ENCODE data around the gene IL12A.

Gene IL12A

DNA sequence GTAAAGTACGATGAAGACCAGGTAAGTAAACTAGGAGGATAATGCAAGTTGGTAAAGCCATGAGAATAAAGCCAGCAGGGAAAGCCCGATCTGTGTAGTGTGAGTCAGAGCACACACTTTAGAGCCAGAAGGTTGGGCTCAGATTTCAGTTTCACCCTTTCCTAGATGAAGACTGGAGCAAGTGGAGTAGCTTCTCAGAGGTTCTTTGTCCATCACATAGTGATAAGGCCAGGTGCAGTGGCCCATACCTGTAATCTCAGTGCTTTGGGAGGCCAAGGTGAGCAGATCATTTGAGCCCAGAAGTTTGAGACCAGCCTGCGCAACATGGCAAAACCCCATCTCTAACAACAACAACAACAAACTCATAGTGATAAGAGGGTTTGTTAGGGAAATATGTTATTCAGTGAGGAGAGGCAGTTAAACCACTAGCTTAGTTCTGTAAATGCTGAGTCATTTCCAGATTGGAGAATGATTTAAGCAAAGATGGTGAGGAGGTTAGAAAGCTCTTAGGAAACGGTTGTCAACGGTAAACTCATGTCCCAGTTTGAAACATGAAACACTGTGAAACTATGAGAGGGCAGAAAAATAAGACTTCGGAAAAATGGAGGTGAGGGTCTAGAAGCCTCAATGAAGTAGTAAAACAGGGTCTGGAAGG is 39.0 kb downstream of the IL12A start:
- no peak for DNase-seq

DNA sequence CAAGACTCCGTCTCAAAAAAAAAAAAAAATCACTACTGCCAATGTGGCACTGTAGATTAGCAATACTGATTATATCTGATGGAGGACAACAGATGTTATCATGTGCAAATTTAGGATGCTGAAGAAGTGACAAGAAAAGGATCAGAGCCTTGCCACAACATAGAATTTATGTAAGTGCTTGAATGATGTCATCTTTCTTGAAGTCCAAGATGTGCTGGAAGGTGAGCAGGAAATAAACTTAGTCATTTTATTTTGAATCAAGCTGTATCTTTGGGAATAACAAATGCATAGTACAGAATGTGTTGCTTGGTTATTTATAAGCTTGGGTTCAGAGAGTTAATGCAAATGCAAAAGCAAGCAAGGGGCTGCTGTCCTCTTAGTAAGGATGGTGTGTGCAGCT is 47.1 kb downstream of the IL12A start:
- no peak for DNase-seq

DNA sequence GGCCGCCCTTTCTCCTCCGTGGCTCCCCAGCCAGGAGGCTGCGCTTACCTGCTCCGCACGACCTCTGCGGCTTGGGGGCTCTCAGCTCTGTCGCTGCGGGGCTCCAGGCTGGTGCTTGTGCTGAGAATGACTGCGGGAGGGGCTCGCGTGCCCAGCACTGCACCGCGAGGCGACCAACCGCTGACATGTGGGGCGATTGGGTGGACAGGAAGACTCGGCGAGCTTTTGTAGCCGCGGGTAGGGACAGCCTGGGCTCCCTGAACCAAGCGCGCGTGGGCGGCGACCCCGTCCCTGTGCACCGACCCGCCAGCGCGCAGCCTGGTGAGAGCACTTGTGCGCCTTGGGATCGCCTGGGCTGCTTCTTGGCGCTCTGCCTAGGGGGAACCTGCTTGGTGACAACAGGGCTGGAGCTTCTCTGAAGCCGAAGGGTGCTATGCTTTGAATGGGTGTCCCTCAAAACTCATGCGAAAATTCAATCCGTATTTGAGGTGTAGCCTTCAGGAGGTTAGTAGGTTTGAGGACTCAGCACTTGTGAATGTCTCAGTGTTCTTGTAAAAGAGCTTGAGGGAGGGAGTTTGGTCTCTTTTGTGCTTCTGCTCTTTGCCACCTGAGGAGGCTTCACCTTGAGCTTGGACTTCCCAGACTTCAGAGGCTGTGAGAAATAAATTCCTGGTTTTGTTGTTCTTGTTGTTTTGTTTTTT is 50.4 kb downstream of the IL12A start:
- no peak for DNase-seq

DNA sequence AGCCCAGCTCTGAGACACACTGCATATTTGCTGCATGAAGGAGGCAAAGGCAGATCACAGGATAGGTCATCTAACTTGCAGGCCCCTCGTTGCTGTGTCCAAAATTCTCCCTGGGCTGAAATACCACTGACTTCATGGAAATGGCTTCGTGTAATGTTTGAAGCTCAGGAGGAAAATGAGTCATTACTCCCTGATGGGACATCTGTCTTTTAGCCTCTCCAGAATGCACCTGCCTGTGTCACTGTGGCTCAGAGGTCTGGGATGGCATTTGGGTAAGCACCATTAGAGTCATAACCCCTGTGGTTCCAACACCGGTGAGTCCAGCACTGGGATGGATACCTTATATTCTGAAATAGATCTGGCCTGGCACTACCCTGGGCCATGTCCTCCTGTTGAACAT is 51.5 kb downstream of the IL12A start:
- DNase-seq, result no peak

DNA sequence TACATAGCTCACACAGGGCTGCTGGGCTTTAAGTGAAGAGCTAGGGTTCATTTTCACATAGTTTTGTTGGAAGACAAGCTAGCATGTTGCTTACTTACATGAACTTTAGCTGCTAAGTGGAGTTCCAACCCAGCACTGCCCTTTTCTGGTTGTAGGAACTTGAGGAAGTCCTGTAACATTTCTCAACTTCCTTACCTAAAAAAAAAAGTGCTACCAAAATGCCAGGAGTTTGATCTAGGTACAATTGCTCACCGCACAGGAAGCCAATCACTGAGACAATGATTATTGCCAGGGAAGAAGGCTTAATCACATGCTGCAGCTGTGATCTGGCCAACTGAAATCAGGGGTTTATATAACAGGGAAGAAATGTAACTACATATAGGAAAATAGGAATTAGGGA is 52.8 kb downstream of the IL12A start:
- DNase-seq, result no peak

DNA sequence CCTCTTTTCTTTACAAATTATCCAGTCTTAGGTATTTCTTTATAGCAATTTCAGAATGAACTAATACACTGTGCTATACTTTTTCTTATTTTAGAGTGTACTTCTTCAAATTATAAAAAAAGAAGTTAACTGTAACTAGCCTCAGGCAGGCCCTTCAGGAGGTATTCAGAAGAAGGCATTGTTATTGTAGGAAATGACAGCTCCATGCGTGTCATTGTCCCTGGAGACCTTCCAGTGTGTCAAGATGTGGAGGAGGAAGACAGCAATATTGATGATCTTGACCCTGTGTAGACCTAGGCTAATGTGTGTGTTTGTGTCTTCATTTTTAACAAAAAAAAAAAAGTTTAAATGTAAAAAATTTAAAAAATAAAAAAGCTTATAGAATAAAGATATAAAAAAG is 55.5 kb downstream of the IL12A start:
- no peak for DNase-seq

All from activated CD4-positive, alpha-beta T cell treated with anti-CD3 and anti-CD28 coated beads, Interleukin-2, amount 50 U/mL, for 4 hours (primary cell).